ENCODE results near the gene PPP1R37. TPM values are rescaled to one million over a fixed set of nuclear protein-coding genes. Genes with fewer than 3 reads are reported as not detected.

Gene PPP1R37
- total RNA-seq, 4 donors from 2014 or later, result 17.2 to 32.4 (median 17.8) TPM

GRCh38 chr19:45171211-45171623 lies 78.2 kb downstream of the PPP1R37 start:
- TF ChIP-seq CTCF (IDR thresholded peaks at IDR 0.05; ENCODE audit: low read depth), result no peak

GRCh38 chr19:45172173-45172572 lies 79.2 kb downstream of the PPP1R37 start:
- no peak for TF ChIP-seq CTCF (IDR thresholded peaks at IDR 0.05; ENCODE audit: low read depth)

GRCh38 chr19:45172611-45173208 lies 79.7 kb downstream of the PPP1R37 start:
- no peak for TF ChIP-seq CTCF (IDR thresholded peaks at IDR 0.05; ENCODE audit: low read depth)

- no peak for TF ChIP-seq CTCF (IDR thresholded peaks at IDR 0.05; ENCODE audit: low read depth)
Observed at GRCh38 chr19:45173816-45174215, 80.8 kb downstream of the PPP1R37 start.

GRCh38 chr19:45175515-45176345 lies 82.8 kb downstream of the PPP1R37 start:
- no peak for TF ChIP-seq CTCF (IDR thresholded peaks at IDR 0.05; ENCODE audit: low read depth)

GRCh38 chr19:45177817-45178261 lies 84.9 kb downstream of the PPP1R37 start, which contains the start of gene TRAPPC6A:
TRAPPC6A (minus strand) TSS chr19:45178237; CDS start chr19:45178218, 19 bp downstream.
- no peak for TF ChIP-seq CTCF (IDR thresholded peaks at IDR 0.05; ENCODE audit: low read depth)

Measured in subcutaneous adipose tissue (tissue), 4 donors.